ENCODE measurements around the gene POP4.

DNA sequence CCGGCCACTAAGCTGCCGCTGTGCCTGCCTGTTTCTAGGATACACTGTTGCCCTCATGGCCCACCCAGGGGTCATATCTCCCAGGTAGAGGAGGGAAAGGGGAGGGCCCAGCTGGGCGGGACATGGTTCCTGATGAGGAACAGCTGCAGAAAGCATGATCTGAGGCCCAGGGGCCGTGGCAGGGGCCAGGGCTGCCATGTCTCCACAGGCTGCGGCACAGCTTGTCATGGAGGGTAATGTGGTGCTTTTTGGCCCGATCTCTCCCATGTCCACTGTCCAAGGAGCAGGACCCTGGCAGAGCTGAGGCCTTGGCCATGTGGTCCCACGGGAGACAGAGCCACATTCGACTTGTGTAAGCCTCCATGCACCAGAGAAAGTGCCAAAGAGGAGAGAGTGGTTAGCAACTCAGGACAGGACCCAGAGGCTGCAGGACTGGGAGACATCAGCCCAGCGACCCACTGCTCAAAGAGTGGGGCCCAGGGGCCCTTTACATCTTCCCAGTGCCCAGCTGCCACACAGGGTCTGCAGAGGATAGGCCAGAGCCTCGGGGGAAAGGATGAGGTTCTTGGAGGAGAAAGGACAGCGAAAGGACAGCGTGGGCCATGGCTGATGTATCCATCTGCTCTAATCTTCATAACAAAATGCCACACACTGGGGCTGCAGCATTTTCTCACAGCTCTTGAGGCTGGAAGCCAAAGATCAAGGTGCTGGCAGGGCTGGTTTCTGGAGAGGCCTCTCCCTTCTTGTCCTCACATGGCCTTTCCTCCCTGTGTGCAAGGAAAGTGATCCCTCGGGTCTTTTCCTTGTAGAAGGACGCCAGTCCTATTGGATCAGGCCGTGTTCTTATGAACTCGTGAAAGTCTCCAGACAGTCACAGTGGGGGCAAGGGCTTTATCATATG is 11.5 kb downstream of the POP4 start:
- TF ChIP-seq, protein P1, sequence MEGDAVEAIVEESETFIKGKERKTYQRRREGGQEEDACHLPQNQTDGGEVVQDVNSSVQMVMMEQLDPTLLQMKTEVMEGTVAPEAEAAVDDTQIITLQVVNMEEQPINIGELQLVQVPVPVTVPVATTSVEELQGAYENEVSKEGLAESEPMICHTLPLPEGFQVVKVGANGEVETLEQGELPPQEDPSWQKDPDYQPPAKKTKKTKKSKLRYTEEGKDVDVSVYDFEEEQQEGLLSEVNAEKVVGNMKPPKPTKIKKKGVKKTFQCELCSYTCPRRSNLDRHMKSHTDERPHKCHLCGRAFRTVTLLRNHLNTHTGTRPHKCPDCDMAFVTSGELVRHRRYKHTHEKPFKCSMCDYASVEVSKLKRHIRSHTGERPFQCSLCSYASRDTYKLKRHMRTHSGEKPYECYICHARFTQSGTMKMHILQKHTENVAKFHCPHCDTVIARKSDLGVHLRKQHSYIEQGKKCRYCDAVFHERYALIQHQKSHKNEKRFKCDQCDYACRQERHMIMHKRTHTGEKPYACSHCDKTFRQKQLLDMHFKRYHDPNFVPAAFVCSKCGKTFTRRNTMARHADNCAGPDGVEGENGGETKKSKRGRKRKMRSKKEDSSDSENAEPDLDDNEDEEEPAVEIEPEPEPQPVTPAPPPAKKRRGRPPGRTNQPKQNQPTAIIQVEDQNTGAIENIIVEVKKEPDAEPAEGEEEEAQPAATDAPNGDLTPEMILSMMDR (IDR thresholded peaks at IDR 0.05): no peak
- no peak for TF ChIP-seq SIN3A (IDR thresholded peaks at IDR 0.05; ENCODE audit: borderline replicate concordance, insufficient read depth, low read depth, low read length)
- TF ChIP-seq POLR2AphosphoS5 (IDR thresholded peaks at IDR 0.05; ENCODE audit: low read depth, low read length): no peak
- TF ChIP-seq, protein P2, sequence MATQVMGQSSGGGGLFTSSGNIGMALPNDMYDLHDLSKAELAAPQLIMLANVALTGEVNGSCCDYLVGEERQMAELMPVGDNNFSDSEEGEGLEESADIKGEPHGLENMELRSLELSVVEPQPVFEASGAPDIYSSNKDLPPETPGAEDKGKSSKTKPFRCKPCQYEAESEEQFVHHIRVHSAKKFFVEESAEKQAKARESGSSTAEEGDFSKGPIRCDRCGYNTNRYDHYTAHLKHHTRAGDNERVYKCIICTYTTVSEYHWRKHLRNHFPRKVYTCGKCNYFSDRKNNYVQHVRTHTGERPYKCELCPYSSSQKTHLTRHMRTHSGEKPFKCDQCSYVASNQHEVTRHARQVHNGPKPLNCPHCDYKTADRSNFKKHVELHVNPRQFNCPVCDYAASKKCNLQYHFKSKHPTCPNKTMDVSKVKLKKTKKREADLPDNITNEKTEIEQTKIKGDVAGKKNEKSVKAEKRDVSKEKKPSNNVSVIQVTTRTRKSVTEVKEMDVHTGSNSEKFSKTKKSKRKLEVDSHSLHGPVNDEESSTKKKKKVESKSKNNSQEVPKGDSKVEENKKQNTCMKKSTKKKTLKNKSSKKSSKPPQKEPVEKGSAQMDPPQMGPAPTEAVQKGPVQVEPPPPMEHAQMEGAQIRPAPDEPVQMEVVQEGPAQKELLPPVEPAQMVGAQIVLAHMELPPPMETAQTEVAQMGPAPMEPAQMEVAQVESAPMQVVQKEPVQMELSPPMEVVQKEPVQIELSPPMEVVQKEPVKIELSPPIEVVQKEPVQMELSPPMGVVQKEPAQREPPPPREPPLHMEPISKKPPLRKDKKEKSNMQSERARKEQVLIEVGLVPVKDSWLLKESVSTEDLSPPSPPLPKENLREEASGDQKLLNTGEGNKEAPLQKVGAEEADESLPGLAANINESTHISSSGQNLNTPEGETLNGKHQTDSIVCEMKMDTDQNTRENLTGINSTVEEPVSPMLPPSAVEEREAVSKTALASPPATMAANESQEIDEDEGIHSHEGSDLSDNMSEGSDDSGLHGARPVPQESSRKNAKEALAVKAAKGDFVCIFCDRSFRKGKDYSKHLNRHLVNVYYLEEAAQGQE (IDR thresholded peaks at IDR 0.05; ENCODE audit: insufficient read depth in 1 of 2, low read depth in 2 of 2, low read length in 1 of 2): no peak

All from Panc1 (cell line).